IPS-15b (cell line): Measurements from ENCODE around the gene SRCIN1.
"Not testable (repeated sequence)": the region's sequence is repeated elsewhere in the genome, so short reads cannot be mapped to it uniquely, and the experiment has no call there.

Experiments used
- H3K27me3 ChIP-seq: one replicate; pipeline ENCODE4 v1.6.1; 2013; ENCODE audit warnings: low read length; ENCODE audit not compliant: control insufficient read depth, insufficient read depth
- H3K36me3 ChIP-seq: one replicate; pipeline ENCODE4 v1.6.1; 2013; ENCODE audit warnings: low read length; ENCODE audit not compliant: control insufficient read depth, insufficient read depth
- H3K4me1 ChIP-seq: one replicate; pipeline ENCODE4 v1.6.1; 2013; ENCODE audit warnings: mild to moderate bottlenecking, low read length; ENCODE audit not compliant: control insufficient read depth, insufficient read depth
- H3K4me3 ChIP-seq: one replicate; pipeline ENCODE4 v1.5.1; 2013; ENCODE audit warnings: low read depth, low read length
- H3K9ac ChIP-seq: one replicate; pipeline ENCODE4 v1.6.1; 2013; ENCODE audit warnings: low read depth, mild to moderate bottlenecking, low read length
- H3K9me3 ChIP-seq: one replicate; pipeline ENCODE4 v1.6.1; 2013; ENCODE audit warnings: mild to moderate bottlenecking, low read length; ENCODE audit not compliant: control insufficient read depth, insufficient read depth

SRCIN1 gene

GRCh38 chr17:38626606-38627226 is 21.0 kb upstream of the SRCIN1 start:
- not testable (repeated sequence) for H3K4me1 ChIP-seq, H3K36me3 ChIP-seq, H3K4me3 ChIP-seq, H3K9me3 ChIP-seq, H3K27me3 ChIP-seq, H3K9ac ChIP-seq

- no peaks in the 10 kb centered on the region for H3K4me1 ChIP-seq
- H3K4me3 ChIP-seq: no peak overlapping the region
- H3K27me3 ChIP-seq: no peaks in the 10 kb centered on the region
- H3K36me3 ChIP-seq: no peaks in the 10 kb centered on the region
- H3K9ac ChIP-seq: no peak overlapping the region
- no peaks in the 10 kb centered on the region for H3K9me3 ChIP-seq
Observed at GRCh38 chr17:38625482-38625881, 19.7 kb upstream of the SRCIN1 start.

GRCh38 chr17:38624782-38625355 is 19.1 kb upstream of the SRCIN1 start:
- not testable (repeated sequence) for H3K4me3 ChIP-seq, H3K9me3 ChIP-seq, H3K4me1 ChIP-seq, H3K36me3 ChIP-seq, H3K9ac ChIP-seq, H3K27me3 ChIP-seq

GRCh38 chr17:38621538-38621937 is 15.8 kb upstream of the SRCIN1 start:
- H3K4me1 ChIP-seq: peaks cover 5% of the 10 kb centered on the region
- H3K4me3 ChIP-seq: no peak overlapping the region
- H3K27me3 ChIP-seq: no peaks in the 10 kb centered on the region
- H3K9ac ChIP-seq: no peak overlapping the region
- no peaks in the 10 kb centered on the region for H3K36me3 ChIP-seq
- no peaks in the 10 kb centered on the region for H3K9me3 ChIP-seq

- no peak overlapping the region for H3K4me3 ChIP-seq
- H3K36me3 ChIP-seq: no peaks in the 10 kb centered on the region
- peaks cover 5% of the 10 kb centered on the region for H3K4me1 ChIP-seq
- H3K9ac ChIP-seq: no peak overlapping the region
- H3K27me3 ChIP-seq: no peaks in the 10 kb centered on the region
- no peaks in the 10 kb centered on the region for H3K9me3 ChIP-seq
Observed at GRCh38 chr17:38620551-38621277, 15.0 kb upstream of the SRCIN1 start.

- Histone ChIP-seq H3K4me1 (peaks cover 5% of the 10 kb centered on the region), H3K36me3 (no peaks in the 10 kb centered on the region), H3K9me3 (no peaks in the 10 kb centered on the region), H3K27me3 (no peaks in the 10 kb centered on the region), H3K4me3 (no peak overlapping the region), H3K9ac (no peak overlapping the region)
Observed at GRCh38 chr17:38619937-38620550, 14.3 kb upstream of the SRCIN1 start.

GRCh38 chr17:38619451-38619795 is 13.7 kb upstream of the SRCIN1 start:
- H3K9ac ChIP-seq: no peak overlapping the region
- H3K4me3 ChIP-seq: no peak overlapping the region

GRCh38 chr17:38617967-38618760 is 12.4 kb upstream of the SRCIN1 start:
- H3K4me3 ChIP-seq: no peak overlapping the region
- peaks cover 5% of the 10 kb centered on the region for H3K4me1 ChIP-seq
- H3K9ac ChIP-seq: no peak overlapping the region
- H3K9me3 ChIP-seq: no peaks in the 10 kb centered on the region
- no peaks in the 10 kb centered on the region for H3K27me3 ChIP-seq
- no peaks in the 10 kb centered on the region for H3K36me3 ChIP-seq

More at GRCh38 chr17:38619451-38619795, 13.7 kb upstream of the SRCIN1 start:
- H3K36me3 ChIP-seq: no peaks in the 10 kb centered on the region
- H3K4me1 ChIP-seq: peaks cover 5% of the 10 kb centered on the region
- no peaks in the 10 kb centered on the region for H3K9me3 ChIP-seq
- H3K27me3 ChIP-seq: no peaks in the 10 kb centered on the region

- Histone ChIP-seq H3K9me3 (no peaks in the 10 kb centered on the region), H3K9ac (no peak overlapping the region), H3K36me3 (no peaks in the 10 kb centered on the region), H3K27me3 (no peaks in the 10 kb centered on the region), H3K4me1 (peaks cover 5% of the 10 kb centered on the region), H3K4me3 (no peak overlapping the region)
Observed at GRCh38 chr17:38617074-38617860, 11.5 kb upstream of the SRCIN1 start.

- no peaks in the 10 kb centered on the region for H3K9me3 ChIP-seq
- no peaks in the 10 kb centered on the region for H3K27me3 ChIP-seq
- H3K9ac ChIP-seq: no peak overlapping the region
- H3K4me1 ChIP-seq: peaks cover 5% of the 10 kb centered on the region
- H3K36me3 ChIP-seq: no peaks in the 10 kb centered on the region
- no peak overlapping the region for H3K4me3 ChIP-seq
Observed at GRCh38 chr17:38616361-38616760, 10.6 kb upstream of the SRCIN1 start.
